ENCODE data around the gene ARHGAP10.
"Not testable (repeated sequence)": the region's sequence is repeated elsewhere in the genome, so short reads cannot be mapped to it uniquely, and the experiment has no call there.

ARHGAP10 gene

DNA sequence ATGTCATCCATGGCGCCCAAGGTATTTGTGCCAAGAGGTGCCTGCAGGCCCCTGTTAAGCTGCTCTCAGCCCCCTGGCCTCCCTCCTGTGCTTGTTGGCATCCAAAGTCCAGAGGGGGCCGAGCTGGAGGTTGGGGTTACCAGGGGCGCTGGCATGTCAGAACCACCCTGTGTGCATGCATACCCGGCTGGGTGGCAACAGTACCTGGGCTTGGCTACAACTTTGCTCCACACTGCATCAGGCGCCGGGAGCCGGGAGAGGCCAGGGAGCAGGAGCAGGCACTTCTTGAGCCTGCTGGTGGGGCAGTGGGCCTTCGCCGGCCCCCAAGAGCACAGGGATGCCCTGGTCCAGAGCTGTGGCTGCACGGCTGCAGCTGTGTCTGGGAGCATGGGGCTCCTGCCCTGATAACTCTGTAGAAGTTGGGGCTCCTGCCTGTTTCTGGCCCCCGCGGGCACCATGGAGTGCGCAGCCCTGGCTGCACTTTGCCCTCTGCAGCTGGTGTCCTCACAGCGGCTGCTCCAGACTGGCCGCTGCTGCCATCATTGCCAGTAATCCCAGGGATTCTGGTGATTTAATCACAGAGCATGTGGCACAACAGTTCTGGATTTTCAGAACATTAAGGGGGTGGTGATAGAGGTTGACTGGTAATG is 130.3 kb downstream of the ARHGAP10 start:
- DNase-seq, result no peak
- intact Hi-C loops (cut with DNase I), result loop anchor here (10.0 kb wide), 1 partner anchor 247 kb away; the partner anchor contains the start of gene TMEM184C

DNA sequence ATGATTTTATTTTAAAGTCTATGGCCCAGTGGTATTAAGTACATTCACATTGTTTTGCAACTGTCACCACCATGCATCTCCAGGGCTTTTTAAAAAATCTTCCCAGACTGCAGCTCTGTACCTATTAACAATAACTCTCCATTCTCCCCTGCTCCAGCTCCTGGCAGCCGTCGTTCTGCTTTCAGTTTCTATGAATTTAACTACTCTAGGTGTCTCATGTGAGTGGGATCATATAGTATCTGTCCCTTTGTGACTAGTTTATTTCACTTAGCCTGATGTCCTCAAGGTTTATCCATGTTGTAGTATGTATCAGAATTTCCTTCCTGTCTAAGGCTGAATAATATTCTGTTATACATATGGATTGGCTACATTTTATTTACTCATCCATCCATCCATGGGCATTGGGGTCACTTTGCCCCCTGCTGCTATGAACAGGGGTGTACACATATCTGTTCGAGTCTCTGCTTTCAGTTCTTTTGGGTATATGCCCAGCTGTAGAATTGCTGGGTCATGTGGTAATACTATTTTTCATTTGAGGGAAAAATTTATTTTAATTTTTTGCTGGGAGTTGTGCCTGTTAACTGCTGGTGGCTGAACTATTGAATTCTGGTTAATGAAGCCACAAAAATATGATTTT is 131.3 kb downstream of the ARHGAP10 start:
- intact Hi-C loops (cut with DNase I), result loop anchor here (10.0 kb wide), 1 partner anchor 248 kb away; the partner anchor contains the start of gene TMEM184C
- no peak for DNase-seq

- DNase-seq, result no peak
- intact Hi-C loops (cut with DNase I), result loop anchor here (10.0 kb wide), 1 partner anchor 249 kb away; the partner anchor contains the start of gene TMEM184C
These were observed 132.1 kb downstream of the ARHGAP10 start for GRCh38 chr4:147863808-147864472.

DNA sequence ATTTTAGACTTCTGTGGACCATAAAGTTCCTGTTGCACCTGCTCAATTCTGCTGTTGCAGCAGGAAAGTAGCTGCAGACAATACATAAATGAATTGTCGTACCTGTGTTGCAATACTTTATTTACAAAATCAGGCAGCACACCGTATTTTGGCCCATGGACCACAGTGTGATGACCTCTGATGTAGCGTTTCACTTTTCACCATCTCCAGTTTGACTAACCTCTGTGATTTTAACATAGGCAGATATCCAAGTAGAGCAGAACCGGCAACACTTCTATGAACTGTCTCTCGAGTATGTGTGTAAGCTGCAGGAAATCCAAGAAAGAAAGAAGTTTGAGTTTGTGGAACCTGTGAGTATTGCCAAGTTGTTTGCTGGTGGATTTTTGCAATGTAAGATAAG is 132.7 kb downstream of the ARHGAP10 start:
- no peak for DNase-seq
- intact Hi-C loops (cut with DNase I), result loop anchor here (10.0 kb wide), 1 partner anchor 250 kb away; the partner anchor contains the start of gene TMEM184C

DNA sequence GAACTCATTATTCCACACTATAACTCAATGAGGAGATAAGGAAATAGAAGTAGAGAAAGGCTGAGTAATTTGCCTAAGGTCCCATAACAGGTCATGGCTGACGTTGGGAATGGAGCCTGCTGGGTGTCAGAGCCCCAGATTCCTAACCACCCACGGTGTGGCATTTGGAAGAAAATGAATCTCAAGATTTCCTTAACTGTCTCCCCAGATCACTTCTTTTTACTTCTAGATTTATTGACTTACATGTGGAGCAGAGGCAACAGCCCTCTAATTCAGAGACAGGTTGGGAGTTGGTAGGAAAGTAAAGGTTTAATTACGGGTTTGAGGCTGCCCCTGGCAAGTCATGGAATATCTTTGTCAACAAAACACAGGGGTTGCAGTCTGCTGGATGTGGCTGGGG is 134.0 kb downstream of the ARHGAP10 start:
- intact Hi-C loops (cut with DNase I), result loop anchor here (2.0 to 10.0 kb wide), 2 partner anchors 157 to 251 kb away; partner anchors contain the start of gene TMEM184C
- DNase-seq, result no peak

GRCh38 chr4:147866532-147867271 is 134.8 kb downstream of the ARHGAP10 start:
- peak; percentile 84 to 98 (median 95) for DNase-seq
- intact Hi-C loops (cut with DNase I), result loop anchor here (2.0 to 10.0 kb wide), 2 partner anchors 158 to 252 kb away; partner anchors contain the start of gene TMEM184C

- no peak for DNase-seq
- intact Hi-C loops (cut with DNase I), result no loop called here
These were observed 142.2 kb downstream of the ARHGAP10 start for GRCh38 chr4:147874109-147874508.

GRCh38 chr4:147877308-147877771 is 145.5 kb downstream of the ARHGAP10 start:
- intact Hi-C loops (cut with DNase I), result no loop called here
- no peak for DNase-seq

DNA sequence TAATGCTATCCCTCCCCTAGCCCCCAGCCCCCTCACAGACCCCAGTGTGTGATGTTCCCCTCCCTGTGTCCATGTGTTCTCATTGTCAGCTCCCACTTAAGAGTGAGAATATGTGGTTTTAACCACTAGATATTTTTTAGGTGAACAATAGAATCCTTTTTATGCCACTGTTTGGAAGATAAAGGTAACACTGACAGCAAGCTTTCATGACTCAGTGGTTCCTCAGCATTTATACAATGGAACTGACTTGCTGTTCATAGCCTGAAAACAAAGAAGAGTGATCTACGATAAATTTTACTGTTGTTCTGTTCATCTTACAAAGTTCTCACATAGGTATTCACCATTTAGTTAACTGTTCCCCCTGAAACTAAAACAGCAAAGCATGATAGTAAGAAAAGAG is 147.8 kb downstream of the ARHGAP10 start:
- intact Hi-C loops (cut with DNase I), result no loop called here
- no peak for DNase-seq

- DNase-seq, result no peak
- intact Hi-C loops (cut with DNase I), result no loop called here
These were observed 148.6 kb downstream of the ARHGAP10 start for GRCh38 chr4:147880511-147880910.

GRCh38 chr4:147884536-147884935 is 152.6 kb downstream of the ARHGAP10 start:
- intact Hi-C loops (cut with DNase I), result no loop called here

GRCh38 chr4:147885216-147885615 is 153.3 kb downstream of the ARHGAP10 start:
- intact Hi-C loops (cut with DNase I), result not testable (repeated sequence)

More at GRCh38 chr4:147884536-147884935, 152.6 kb downstream of the ARHGAP10 start:
- DNase-seq, result no peak

GRCh38 chr4:147891476-147892115 is 159.7 kb downstream of the ARHGAP10 start:
- intact Hi-C loops (cut with DNase I), result no loop called here
- DNase-seq, result peak in 29 of 42 donors; percentile 4 to 69 (median 37)

More at GRCh38 chr4:147885216-147885615, 153.3 kb downstream of the ARHGAP10 start:
- not testable (repeated sequence) for DNase-seq

DNA sequence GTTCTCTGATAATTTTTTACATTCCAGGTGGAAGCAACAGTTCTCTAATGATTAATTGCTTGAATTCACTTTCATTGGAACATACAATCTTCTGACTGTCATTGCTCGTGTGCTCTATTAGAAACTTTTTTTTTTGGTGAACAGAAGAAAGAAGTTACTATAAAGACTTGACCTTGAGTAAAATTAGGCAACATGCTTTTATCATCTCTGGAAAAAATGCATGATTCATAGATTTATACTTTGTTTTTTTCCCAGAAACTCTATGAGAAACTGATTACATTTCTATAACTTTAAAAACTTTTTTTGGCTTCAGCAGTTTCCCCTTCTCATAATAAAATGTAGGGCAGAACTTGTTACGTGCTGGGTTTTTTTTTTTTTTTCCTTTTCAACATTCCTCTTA is 167.6 kb downstream of the ARHGAP10 start:
- intact Hi-C loops (cut with DNase I), result no loop called here
- DNase-seq, result no peak

- DNase-seq, result no peak
- intact Hi-C loops (cut with DNase I), result no loop called here
These were observed 169.5 kb downstream of the ARHGAP10 start for GRCh38 chr4:147901388-147901787.

DNA sequence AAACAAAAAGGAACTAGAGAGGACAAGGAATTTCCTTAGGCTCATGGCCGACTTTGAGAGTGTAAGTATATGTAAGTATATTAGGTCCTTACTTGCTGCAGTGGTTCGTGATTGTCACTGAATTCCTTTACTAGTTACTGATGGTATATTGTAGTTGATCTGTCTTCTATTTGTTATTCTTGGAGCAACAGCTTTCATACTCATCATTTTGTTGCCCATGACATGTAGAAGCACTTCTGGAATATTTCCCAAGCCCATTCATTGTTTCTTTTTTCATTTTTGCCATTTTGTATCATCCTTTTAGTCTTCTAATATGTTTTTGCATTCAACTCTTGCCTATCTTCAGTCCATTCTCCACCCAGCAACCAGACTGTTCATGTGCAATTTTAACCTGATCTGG is 170.0 kb downstream of the ARHGAP10 start:
- DNase-seq, result no peak
- intact Hi-C loops (cut with DNase I), result no loop called here

- intact Hi-C loops (cut with DNase I), result no loop called here
- no peak for DNase-seq
These were observed 177.3 kb downstream of the ARHGAP10 start for GRCh38 chr4:147909225-147909624.

DNA sequence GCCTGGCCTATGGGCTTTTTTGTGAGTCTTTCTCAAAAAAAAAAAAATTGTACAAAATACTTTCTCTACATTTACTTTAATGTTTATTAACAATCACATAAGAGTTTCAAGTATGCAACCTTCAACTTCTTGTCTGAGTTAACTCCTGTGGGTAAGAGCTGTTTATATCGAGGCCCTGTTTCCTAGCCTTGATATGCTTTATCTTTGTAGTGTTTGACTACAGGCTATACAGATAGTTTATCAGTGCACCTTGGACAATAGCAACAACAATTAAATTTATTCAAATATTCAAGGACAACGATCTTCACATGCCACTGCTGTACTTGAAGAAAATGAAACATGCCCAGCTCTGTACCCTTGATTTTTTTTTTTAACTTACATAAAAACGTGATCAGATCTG is 178.4 kb downstream of the ARHGAP10 start:
- no peak for DNase-seq
- intact Hi-C loops (cut with DNase I), result no loop called here

DNA sequence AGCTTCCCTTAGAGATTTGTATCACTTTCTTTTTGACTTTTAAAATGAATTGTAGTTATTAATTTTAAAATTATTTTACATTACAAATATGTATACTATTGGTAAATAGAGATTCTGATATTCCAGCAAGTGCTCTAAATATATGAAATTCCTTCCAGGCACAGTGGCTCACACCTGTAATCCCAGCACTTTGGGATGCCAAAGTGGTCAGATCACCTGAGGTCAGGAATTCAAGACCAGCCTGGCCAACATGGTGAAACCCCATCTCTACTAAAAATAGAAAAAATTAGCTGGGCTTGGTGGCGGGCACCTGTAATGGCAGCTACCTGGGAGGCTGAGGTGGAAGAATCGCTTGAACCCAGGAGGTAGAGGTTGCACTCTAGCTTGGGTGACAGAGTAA is 180.2 kb downstream of the ARHGAP10 start:
- DNase-seq; intact Hi-C loops (cut with DNase I): not testable (repeated sequence)
